ENCODE data around the gene ETFB.
A peak's percentile ranks its signal among the peaks of the same experiment; 100 is the strongest.
"Not testable (repeated sequence)": the region's sequence is repeated elsewhere in the genome, so short reads cannot be mapped to it uniquely, and the experiment has no call there.

The ETFB gene

GRCh38 chr19:51365965-51366388, at the start of gene ETFB:
ETFB (minus strand) TSS chr19:51366388; CDS start chr19:51366326, 62 bp downstream.
- DNase-seq (ENCODE audit: low read depth), result no peak

GRCh38 chr19:51415187-51415586, 49.0 kb upstream of the ETFB start:
- DNase-seq (ENCODE audit: low read depth), result no peak

GRCh38 chr19:51410950-51411748, 45.0 kb upstream of the ETFB start:
- DNase-seq (ENCODE audit: low read depth), result no peak

- no peak for DNase-seq (ENCODE audit: low read depth)
Observed at GRCh38 chr19:51407511-51408131, 41.4 kb upstream of the ETFB start.

GRCh38 chr19:51402117-51402516, 35.9 kb upstream of the ETFB start:
- DNase-seq (ENCODE audit: low read depth), result no peak

GRCh38 chr19:51399936-51400335, 33.7 kb upstream of the ETFB start:
- not testable (repeated sequence) for DNase-seq (ENCODE audit: low read depth)

- DNase-seq (ENCODE audit: low read depth), result no peak
Observed at GRCh38 chr19:51399231-51399630, 33.0 kb upstream of the ETFB start.

GRCh38 chr19:51398096-51398704, 32.0 kb upstream of the ETFB start:
- no peak for DNase-seq (ENCODE audit: low read depth)

- not testable (repeated sequence) for DNase-seq (ENCODE audit: low read depth)
Observed at GRCh38 chr19:51397453-51397852, 31.3 kb upstream of the ETFB start.

- DNase-seq (ENCODE audit: low read depth), result no peak
Observed at GRCh38 chr19:51396175-51396574, 30.0 kb upstream of the ETFB start.

- DNase-seq (ENCODE audit: low read depth), result peak; percentile 99
Observed at GRCh38 chr19:51394050-51394836, 28.1 kb upstream of the ETFB start.

GRCh38 chr19:51392701-51393100, 26.5 kb upstream of the ETFB start:
- DNase-seq (ENCODE audit: low read depth), result no peak

- DNase-seq (ENCODE audit: low read depth), result no peak
Observed at GRCh38 chr19:51391073-51391611, 25.0 kb upstream of the ETFB start.

- no peak for DNase-seq (ENCODE audit: low read depth)
Observed at GRCh38 chr19:51389143-51389542, 23.0 kb upstream of the ETFB start.

GRCh38 chr19:51387924-51388389, 21.8 kb upstream of the ETFB start, which contains the start of gene LIM2:
LIM2 (minus strand) TSS chr19:51387974; CDS start chr19:51387443, 531 bp downstream.
- DNase-seq (ENCODE audit: low read depth), result no peak

- DNase-seq (ENCODE audit: low read depth), result no peak
Observed at GRCh38 chr19:51386882-51387520, 20.8 kb upstream of the ETFB start.

- DNase-seq (ENCODE audit: low read depth), result no peak
Observed at GRCh38 chr19:51382004-51382403, 15.8 kb upstream of the ETFB start.

GRCh38 chr19:51380379-51380778, 14.2 kb upstream of the ETFB start:
- no peak for DNase-seq (ENCODE audit: low read depth)

GRCh38 chr19:51377422-51377821, 11.2 kb upstream of the ETFB start:
- DNase-seq (ENCODE audit: low read depth), result no peak

- DNase-seq (ENCODE audit: low read depth), result no peak
Observed at GRCh38 chr19:51375504-51376221, 9.5 kb upstream of the ETFB start.

Data from fibroblast of the conjunctiva (primary cell).